GM18505 (cell line): Measurements from ENCODE around the gene AVPR2.

ENCODE experiments used
- ATAC-seq: cut with Tn5 transposase; IDR thresholded peaks from one replicate; pipeline ENCODE4 v1.9.1; 2021; ENCODE audit not compliant: unreplicated experiment
- POLR2A ChIP-seq: IDR thresholded peaks from 4 replicates; pipeline ENCODE4 v1.6.1; 2011; ENCODE audit warnings: borderline replicate concordance; ENCODE audit not compliant: insufficient read depth, insufficient read length; ENCODE audit errors: extremely low read depth

AVPR2 gene

DNA sequence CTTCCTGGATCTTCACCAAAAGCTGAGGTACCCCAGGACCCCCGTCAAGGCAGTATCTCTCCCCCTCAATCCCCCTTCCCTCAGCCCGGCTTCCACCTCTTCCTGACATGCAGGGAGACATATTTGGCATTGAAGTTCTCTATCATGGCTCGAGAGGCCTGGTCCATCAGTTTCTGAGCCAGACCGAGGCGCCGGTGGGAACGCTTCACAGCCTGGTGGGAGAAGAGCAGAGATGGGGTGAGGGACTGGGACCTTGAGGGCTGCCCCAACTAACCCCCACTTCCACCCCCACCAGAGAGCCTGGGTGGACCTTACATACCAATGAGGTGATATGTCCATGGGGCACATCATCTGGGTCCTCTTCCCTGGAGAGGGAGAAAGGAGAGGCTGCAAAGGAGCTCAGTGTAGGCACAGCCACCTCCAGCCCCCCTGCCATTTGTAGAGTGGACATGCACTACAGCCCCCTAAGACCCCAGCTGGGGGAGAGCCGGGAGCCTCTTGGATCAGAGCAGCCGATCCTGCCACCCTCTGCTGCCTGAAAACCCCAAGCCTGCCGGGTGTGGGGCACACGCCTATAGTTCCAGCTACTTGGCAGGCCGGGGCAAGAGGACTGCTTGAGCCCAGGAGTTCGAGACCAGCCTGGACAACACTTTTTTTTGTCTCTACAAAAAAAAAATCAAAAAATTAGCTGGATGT is 27.9 kb downstream of the AVPR2 start:
- ATAC-seq: no peak
- no peak for TF ChIP-seq POLR2A

- TF ChIP-seq POLR2A: no peak
- ATAC-seq: no peak
Measured at GRCh38 chrX:153933748-153934147, 29.3 kb downstream of the AVPR2 start.

DNA sequence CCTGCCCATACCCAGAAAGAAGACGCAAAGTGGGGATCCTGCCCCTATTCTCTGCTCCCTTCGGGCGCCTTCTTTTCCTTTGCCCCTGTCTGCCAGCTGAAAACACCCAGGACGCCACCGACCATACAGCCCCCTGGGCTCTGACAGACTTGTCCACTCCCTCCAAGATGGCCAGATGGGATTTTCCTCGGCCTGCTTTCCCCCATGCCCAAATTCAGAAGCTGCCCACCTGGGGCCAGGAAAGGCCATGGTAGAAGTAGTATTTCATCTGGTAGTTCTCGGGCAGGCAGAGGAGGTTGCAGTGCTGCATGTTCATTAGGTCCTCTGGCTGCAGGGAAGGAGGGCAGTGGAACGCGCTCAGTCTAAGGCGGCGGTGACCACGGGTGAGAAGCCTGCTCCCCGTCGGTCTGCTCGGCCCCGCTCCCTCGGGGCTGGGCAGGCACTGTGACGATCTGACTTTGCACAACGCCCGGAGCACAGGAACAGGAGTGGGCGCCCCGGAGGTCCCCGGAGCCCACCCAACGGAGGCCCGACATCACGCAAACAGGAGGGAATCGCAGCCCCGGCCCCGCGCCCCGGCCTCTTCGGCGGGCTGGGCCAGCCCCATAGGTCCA is 29.8 kb downstream of the AVPR2 start:
- peak; percentile 18 for ATAC-seq
- no peak for TF ChIP-seq POLR2A

DNA sequence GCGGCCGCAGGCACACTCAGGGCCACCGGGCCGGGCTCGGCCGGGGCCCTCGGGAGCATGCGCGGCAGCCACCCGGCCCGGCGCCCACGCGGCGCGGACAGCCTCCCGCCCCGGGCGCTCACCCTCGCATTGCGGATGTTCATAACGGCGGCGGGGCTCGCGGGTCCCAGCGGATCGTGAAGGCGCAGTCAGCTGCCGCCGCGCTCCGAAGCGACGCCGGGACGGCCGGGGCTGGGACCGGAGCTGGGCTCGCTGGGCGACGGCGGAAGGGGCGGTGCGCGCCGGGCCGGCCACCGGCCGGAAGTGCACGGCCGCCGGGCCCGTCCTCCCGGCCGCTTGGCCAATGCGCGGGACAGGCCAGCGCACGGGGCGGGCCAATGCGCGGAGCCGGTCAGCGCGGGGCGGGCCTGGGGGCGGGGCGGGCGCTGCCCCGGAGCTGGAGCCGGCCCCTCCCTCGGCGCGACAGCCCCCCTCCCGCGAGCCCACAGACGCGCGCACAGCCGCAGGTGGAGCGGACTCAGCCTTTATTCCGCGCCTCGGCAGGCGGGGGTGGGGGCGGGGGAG is 30.4 kb downstream of the AVPR2 start, which contains the start of gene NAA10:
NAA10 (minus strand) TSS at position 276 of the 564 bp plus-strand sequence; CDS start at position 143, 133 bp downstream.
- ATAC-seq: peak; percentile 79
- TF ChIP-seq POLR2A: peak; percentile 64

DNA sequence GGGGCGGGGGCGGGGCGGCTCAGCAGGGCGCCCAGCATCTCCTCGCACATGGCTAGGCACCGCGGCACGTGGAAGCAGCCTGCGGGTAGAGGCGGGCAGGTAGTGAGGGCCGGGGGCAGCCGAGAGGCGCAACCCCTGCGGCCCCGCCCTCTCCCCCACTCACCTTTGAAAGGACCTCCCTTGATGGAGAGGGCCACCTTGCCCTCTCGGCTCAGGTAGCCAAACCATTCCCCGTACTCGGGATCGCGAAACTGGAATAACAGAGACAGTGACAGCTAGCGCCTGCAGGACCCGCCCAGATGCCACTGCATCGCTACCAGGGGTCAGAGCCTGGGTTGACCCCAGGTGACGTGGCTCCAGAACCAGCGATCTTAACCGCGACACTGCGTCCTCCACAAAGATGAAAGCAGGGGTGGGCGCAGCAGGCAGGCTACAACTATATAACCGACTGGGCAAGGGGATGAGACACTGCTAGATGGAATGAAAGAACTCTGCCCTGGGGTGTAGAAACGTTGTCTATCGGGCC is 30.9 kb downstream of the AVPR2 start:
- peak; percentile 2 for ATAC-seq

GRCh38 chrX:153937056-153937455 is 32.6 kb downstream of the AVPR2 start:
- no peak for TF ChIP-seq POLR2A

More for the DNA sequence above, 30.9 kb downstream of the AVPR2 start:
- TF ChIP-seq POLR2A: no peak

DNA sequence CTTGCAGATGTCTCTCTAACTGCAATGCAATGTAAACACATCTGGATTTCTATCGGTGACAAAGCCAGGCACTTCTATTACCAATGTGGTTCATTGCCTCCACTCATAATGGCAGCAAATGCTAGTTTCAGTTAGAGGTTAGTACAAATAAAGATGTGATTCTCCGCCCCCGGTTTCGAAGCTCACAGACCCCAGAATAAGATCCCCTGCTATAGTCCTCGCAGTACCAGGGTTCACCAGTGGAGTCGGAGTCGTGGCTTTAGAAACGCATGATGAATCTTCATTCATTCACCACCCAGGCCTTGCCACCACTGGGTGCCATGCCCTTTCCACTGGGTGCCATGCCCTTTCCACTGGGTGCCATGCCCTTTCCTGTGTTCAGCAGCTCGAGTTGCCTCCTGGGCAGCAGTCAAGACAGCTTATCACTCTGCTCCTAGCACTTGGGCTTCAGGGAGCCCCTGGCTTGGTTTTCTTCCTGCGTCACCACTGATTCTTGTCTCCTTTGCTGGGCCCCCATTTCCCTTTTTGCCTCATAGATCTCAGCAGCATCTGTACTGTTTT is 33.8 kb downstream of the AVPR2 start:
- TF ChIP-seq POLR2A: no peak
- ATAC-seq: no peak

More at GRCh38 chrX:153937056-153937455, 32.6 kb downstream of the AVPR2 start:
- no peak for ATAC-seq

DNA sequence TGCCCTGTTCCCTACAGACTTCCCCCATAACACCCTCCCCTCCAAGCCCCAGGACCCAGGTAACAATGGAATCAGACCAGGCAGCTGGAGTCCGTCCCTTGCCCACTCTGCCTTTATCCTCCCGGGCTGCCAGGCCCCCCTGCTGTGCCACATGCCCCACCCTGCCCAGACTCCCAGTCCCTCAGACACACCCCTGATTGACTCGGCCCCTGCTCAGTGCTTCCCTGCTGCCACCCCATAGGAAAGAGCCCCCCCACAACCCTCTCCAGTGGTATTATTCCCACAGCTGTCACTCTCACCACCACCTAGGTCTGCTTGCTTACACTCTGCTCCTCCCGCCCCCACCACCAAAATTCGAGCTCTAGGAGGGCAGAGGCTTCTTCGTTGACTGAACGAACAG is 35.1 kb downstream of the AVPR2 start:
- ATAC-seq: no peak
- no peak for TF ChIP-seq POLR2A

- TF ChIP-seq POLR2A: no peak
- ATAC-seq: no peak
Measured at GRCh38 chrX:153941336-153942252, 37.1 kb downstream of the AVPR2 start.

- ATAC-seq: no peak
Measured at GRCh38 chrX:153944140-153944799, 39.8 kb downstream of the AVPR2 start, which contains the start of gene RENBP. Gene RENBP (minus strand): TSS chrX:153944643. CDS start chrX:153944610, 33 bp downstream.

GRCh38 chrX:153944800-153945150 is 40.3 kb downstream of the AVPR2 start:
- no peak for TF ChIP-seq POLR2A

More at GRCh38 chrX:153944140-153944799, 39.8 kb downstream of the AVPR2 start, which contains the start of gene RENBP:
- no peak for TF ChIP-seq POLR2A

DNA sequence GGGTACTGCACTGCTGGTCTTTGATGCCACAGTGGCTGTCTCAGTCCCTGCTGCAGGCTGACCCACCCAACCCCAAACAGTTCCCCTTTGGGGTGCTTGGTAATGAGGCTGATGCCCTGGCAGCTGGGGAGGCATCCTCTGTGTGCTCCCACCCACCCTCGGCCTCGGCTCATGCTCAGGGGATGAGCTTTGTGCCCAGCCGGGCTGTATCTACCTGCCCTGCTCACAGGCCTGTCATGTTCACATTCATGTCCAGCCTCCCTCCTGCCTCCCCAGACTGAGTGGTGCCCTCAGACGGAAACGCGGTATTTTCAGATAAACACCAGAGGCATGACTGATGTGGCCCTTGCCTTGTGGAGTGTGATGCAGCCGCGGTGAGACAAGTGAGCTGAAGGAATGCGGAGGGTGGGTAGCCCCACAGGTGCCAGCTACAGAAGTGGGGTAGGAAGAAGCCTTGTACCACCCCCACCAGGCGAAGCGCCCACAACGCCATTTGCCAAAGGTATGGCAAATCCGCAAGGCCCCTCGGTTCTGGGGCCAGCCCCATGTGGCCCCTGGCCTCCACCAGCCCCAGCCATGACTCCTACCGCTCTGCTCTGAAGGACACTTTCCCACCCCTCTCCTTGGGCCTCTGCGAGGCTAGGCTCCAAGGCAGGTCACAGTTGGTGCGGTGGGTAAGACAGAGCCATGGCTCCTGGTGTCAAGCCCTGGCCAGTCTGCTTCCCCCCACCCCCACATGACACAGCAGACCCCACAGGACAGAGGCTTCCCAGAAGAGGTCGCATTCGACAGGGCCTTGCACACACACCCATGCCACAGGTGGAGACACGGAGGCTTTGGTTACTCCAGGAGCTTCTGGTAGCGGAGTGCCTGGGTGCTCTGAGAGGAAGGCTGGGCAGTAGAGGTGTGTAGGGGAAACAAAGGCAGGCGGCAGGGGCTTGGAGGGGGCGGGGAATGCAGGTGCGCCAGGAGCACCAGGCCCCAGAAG is 41.8 kb downstream of the AVPR2 start:
- TF ChIP-seq POLR2A: no peak
- ATAC-seq: no peak

More at GRCh38 chrX:153944800-153945150, 40.3 kb downstream of the AVPR2 start:
- no peak for ATAC-seq
